ENCODE results near the gene NPHP3.

GRCh38 chr3:132695422-132695821 is 26.8 kb downstream of the NPHP3 start:
- no peak for TF ChIP-seq CTCF (IDR thresholded peaks at IDR 0.05; ENCODE audit: insufficient read depth, low read depth, low read length)
- TF ChIP-seq EZH2 (IDR thresholded peaks at IDR 0.05; ENCODE audit: insufficient read depth, low read length): no peak

Data from astrocyte (in vitro differentiated cells and primary cell).